Ovary (tissue), 9 donors: Measurements from ENCODE around the gene MRPL4. TPM values are rescaled to one million over a fixed set of nuclear protein-coding genes. Genes with fewer than 3 reads are reported as not detected.

ENCODE experiments used
- DNase-seq, 5 donors: peaks; one replicate each; pipeline ENCODE4 v3.0.0-alpha.2; 2019 to 2020
- H3K27ac ChIP-seq, 2 donors: fragments of 200-600 bp; one replicate each; pipeline versions ENCODE4 v1.5.1 to v1.8.0; 2019 to 2022
- H3K27me3 ChIP-seq: fragments of 200-600 bp; one replicate; pipeline ENCODE4 v1.8.0; 2022
- H3K36me3 ChIP-seq: fragments of 200-600 bp; sonication (generic); one replicate; pipeline ENCODE4 v1.5.1; 2019
- H3K4me1 ChIP-seq: one replicate; pipeline ENCODE4 v1.8.1; 2013; ENCODE audit warnings: mild to moderate bottlenecking, moderate library complexity; ENCODE audit not compliant: insufficient read depth
- H3K4me3 ChIP-seq: fragments of 200-600 bp; sonication (generic); one replicate; pipeline ENCODE4 v1.5.1; 2017
- H3K9me3 ChIP-seq, 2 donors: fragments of 200-600 bp in 1 of 2; sonication (generic) in 1 of 2; one replicate each; pipeline versions ENCODE4 v1.5.1 to v1.8.1; 2013 to 2019; ENCODE audit warnings: mild to moderate bottlenecking in 1 of 2, moderate library complexity in 1 of 2
- CTCF ChIP-seq, 3 donors: fragments of 450-650 bp in 2 of 3; fragments of 200-600 bp in 1 of 3; IDR thresholded peaks; one replicate each; pipeline versions ENCODE4 v1.5.1 to v1.8.0; 2016 to 2022; ENCODE audit warnings: antibody characterized with exemption in 3 of 3, mild to moderate bottlenecking in 1 of 3
- EP300 ChIP-seq: sonication (generic); formaldehyde crosslinking; IDR thresholded peaks from one replicate; pipeline ENCODE4 v1.6.1; 2017; ENCODE audit warnings: antibody characterized with exemption
- POLR2A ChIP-seq: fragments of 450-650 bp; IDR thresholded peaks from one replicate; pipeline ENCODE4 v1.6.1; 2017; ENCODE audit warnings: antibody characterized with exemption, mild to moderate bottlenecking, moderate library complexity
- WGBS, 3 donors: extraction: QIAGEN DNeasy Blood & Tissue Kit in 1 of 3; methylation state at CpG; one replicate each; pipeline versions ENCODE4 v1.1.5 to v1.1.7; 2013 to 2017; 5-methylcytosine and 5-hydroxymethylcytosine counted together
- intact Hi-C, 4 donors: fragments of 100-400 bp; cut with DNase I; formaldehyde crosslinking; loops; one replicate each; pipeline versions ENCODE4 v1.11.0 to v1.15.1; 2022 to 2023
- polyA plus RNA-seq, 2 donors: library from polyadenylated mRNA; stranded (reverse); fragments of 200-250 nt in 1 of 2; fragments of 350-450 nt in 1 of 2; fragmentation: Illumina TruSeq in 1 of 2; extraction: RNeasy Lipid Tissue Mini Kit (QIAGEN cat#74804) in 1 of 2; gene quantifications; one replicate each; pipeline ENCODE4 v1.2.3, GENCODE V29; 2013 to 2014
- total RNA-seq, 7 donors: library from RNA; depleted of rRNA in 2 of 7; stranded (reverse); fragments of >200 nt in 2 of 7; fragmentation: NEBNext Ultra II Directional in 3 of 7; extraction: Animal tissue kit (Norgen Biotek cat#: 25700) in 3 of 7; gene quantifications; one replicate each; pipeline versions ENCODE4 v1.1.0 to v1.2.4, GENCODE V29; 2016 to 2023
- donor health status: DM: no; HTN: no; CAD: no; lungs with moderate emphysema.
- donor health status: DM: no; HTN: no; CAD: no.
- donor health status: Bipolar disorder and iron deficiency.
- donor health status: DM: yes; HTN: yes; CAD: no.
- donor health status: DM: no; HTN: no; CAD: no.
- donor health status: DM: yes; HTN: yes; CAD: no.

Gene MRPL4
- total and polyA plus RNA-seq, 9 donors = 4.7 to 73.3 (median 58.9) TPM

GRCh38 chr19:10207026-10207425 lies 45.0 kb upstream of the MRPL4 start:
- intact Hi-C loops = no loop called here
- H3K4me1 ChIP-seq = no peaks in the 10 kb centered on the region
- DNase-seq = no peak
- H3K27me3 ChIP-seq = no peaks in the 10 kb centered on the region
- TF ChIP-seq CTCF (IDR thresholded peaks at IDR 0.05) (no peak), POLR2A (no peak), EP300 (no peak)
- no peaks in the 10 kb centered on the region for H3K36me3 ChIP-seq
- H3K27ac ChIP-seq = no peak overlapping the region
- H3K4me3 ChIP-seq = no peak overlapping the region
- no peaks in the 10 kb centered on the region for H3K9me3 ChIP-seq
- WGBS, 3 donors = 95 to 100% (median 100%) methylated on average over 1 of the region's 1 CpG

- DNase-seq = no peak
- Histone ChIP-seq H3K27me3 (no peaks in the 10 kb centered on the region), H3K9me3 (no peaks in the 10 kb centered on the region), H3K27ac (no peak overlapping the region), H3K4me3 (no peak overlapping the region), H3K36me3 (no peaks in the 10 kb centered on the region), H3K4me1 (no peaks in the 10 kb centered on the region)
- 72 to 76% (median 74%) methylated on average over 4 of the region's 4 CpGs for WGBS, 3 donors
- TF ChIP-seq CTCF (IDR thresholded peaks at IDR 0.05) = no peak
- no peak for TF ChIP-seq POLR2A
- TF ChIP-seq EP300 = no peak
- intact Hi-C loops = no loop called here
Measured at GRCh38 chr19:10209315-10209714, 42.7 kb upstream of the MRPL4 start.

GRCh38 chr19:10211061-10211460 lies 41.0 kb upstream of the MRPL4 start:
- TF ChIP-seq CTCF (IDR thresholded peaks at IDR 0.05) (no peak), POLR2A (no peak), EP300 (no peak)
- Histone ChIP-seq H3K27me3 (no peaks in the 10 kb centered on the region), H3K4me3 (no peak overlapping the region), H3K27ac (no peak overlapping the region), H3K36me3 (no peaks in the 10 kb centered on the region), H3K4me1 (no peaks in the 10 kb centered on the region), H3K9me3 (no peaks in the 10 kb centered on the region)
- intact Hi-C loops = no loop called here
- WGBS, 3 donors = 88 to 90% (median 90%) methylated on average over 4 of the region's 4 CpGs
- DNase-seq = no peak

- intact Hi-C loops = no loop called here
- Histone ChIP-seq H3K4me1 (no peaks in the 10 kb centered on the region), H3K27me3 (no peaks in the 10 kb centered on the region), H3K36me3 (no peaks in the 10 kb centered on the region), H3K27ac (no peak overlapping the region), H3K4me3 (no peak overlapping the region), H3K9me3 (no peaks in the 10 kb centered on the region)
- WGBS, 3 donors = 93 to 96% (median 93%) methylated on average over 6 of the region's 6 CpGs
- DNase-seq = no peak
- TF ChIP-seq CTCF (IDR thresholded peaks at IDR 0.05) = no peak
- TF ChIP-seq EP300 = no peak
- TF ChIP-seq POLR2A = no peak
Measured at GRCh38 chr19:10211691-10212090, 40.3 kb upstream of the MRPL4 start.

- no peak for DNase-seq
- no peaks in the 10 kb centered on the region for H3K27me3 ChIP-seq
- H3K27ac ChIP-seq = no peak overlapping the region
- no peaks in the 10 kb centered on the region for H3K36me3 ChIP-seq
- intact Hi-C loops = no loop called here
- H3K9me3 ChIP-seq = no peaks in the 10 kb centered on the region
- H3K4me1 ChIP-seq = no peaks in the 10 kb centered on the region
- WGBS, 3 donors = 76 to 95% (median 95%) methylated on average over 5 of the region's 5 CpGs
- H3K4me3 ChIP-seq = no peak overlapping the region
- TF ChIP-seq EP300 = no peak
- no peak for TF ChIP-seq POLR2A
- no peak for TF ChIP-seq CTCF (IDR thresholded peaks at IDR 0.05)
Measured at GRCh38 chr19:10214784-10215183, 37.2 kb upstream of the MRPL4 start.
